ENCODE data around the gene SIVA1.
A peak's percentile ranks its signal among the peaks of the same experiment; 100 is the strongest.

SIVA1 gene, protein sequence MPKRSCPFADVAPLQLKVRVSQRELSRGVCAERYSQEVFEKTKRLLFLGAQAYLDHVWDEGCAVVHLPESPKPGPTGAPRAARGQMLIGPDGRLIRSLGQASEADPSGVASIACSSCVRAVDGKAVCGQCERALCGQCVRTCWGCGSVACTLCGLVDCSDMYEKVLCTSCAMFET

DNA sequence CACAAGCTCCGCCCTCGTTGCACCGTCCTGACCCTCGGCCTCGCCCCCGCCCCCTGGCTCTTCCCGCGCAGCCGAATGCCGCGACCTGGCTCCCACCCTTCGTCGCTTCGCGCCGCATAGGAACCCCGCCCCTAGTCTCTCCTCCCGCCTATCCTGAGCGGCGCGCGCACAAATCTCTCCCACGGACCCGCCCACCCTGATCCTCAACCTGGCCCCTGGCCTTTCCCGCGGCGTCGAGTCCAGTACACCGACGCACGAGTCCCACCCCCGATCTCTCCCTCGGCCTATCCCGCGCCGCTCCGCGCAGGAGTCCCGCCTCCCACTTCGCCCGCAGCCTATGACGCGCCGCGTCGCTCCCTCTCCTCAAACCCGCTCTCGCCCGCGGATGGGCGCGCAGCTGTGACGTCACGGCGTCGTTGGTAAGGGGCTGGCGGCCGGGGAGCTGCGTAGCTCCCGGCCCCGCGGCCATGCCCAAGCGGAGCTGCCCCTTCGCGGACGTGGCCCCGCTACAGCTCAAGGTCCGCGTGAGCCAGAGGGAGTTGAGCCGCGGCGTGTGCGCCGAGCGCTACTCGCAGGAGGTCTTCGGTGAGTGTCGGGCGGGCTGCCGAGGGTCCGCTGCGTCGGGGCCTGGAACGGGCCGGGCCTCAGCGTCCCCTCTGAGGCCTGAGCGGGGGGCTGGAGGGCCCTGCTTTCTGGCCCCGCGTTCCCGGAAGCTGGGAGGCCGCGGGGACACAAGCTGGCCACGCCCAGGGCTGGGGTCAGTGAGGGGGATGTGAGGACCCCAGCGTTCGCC lies at the start of gene SIVA1:
TSS of gene SIVA1 (plus strand) at position 413 of the 793 bp plus-strand sequence. CDS start at position 468, 55 bp downstream.
- peak; percentile 99 for DNase-seq

DNA sequence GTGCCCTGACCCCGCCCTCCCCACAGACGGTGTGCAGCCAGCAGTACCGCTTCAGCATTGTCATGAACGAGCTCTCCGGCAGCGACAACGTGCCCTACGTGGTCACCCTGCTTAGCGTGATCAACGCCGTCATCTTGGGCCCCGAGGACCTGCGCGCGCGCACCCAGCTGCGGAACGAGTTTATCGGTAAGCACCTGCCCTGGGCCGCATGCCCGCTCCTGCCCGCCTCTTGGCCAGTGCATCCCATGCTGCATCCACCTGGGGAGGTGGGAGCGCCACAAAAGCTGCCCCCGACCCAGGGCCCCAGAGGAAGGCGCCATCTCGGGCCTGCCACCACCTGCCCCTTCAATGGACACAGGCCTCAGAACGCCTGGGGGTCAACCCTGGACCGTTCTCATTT lies 49.7 kb upstream of the SIVA1 start:
- DNase-seq, result no peak

DNA sequence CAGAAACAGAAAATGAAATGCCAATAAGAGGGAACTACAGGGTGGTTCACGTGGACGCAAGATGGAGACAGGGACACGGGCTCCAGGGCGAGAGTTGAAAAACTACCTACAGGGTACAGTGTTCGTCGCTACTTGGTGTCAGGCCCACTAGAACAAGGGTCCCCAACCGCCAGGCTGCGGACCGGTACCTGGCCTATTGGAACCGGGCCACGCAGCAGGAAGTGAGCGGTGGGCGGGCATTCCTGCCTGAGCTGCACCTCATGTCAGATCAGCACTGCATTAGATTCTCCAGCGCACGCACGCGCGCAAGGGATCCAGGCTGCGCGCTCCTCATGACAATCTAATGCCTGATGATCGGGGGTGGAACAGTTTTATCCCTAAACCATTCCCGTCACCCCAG lies 48.7 kb upstream of the SIVA1 start:
- DNase-seq, result no peak

DNA sequence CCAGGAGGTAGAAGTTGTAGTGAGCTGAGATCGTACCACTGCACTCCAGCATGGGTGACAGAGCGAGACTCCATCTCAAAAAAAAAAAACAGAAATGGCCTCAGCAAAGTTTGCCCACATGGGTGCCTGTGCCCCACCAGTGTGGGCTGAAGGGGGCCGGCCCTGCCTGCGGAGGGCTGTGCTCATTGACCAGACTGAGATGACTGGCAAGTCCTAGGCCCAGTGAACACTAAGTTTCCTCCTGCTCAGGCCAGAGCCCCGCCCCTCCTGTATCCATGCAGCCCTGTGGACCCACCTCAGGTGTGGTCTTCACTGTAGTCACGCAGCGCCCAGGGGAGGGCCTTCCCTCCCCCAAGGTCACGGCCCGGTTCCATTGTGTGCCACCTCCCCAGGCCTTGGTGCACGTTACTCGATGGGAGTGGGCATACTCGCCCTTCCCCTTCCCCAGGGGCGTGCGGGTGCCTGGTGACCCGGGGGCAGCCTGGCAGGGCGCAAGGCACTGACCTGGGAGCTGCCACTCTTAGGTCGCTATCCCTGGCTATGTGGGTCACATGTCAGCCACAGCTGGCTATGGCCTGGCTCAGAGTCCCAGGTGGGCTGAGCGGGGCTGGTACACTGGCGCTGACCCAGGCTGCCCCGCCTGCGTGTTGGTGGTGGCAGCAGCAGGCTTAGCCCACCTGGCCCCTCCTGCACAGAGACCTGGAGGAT lies 47.5 kb upstream of the SIVA1 start:
- DNase-seq, result no peak

DNA sequence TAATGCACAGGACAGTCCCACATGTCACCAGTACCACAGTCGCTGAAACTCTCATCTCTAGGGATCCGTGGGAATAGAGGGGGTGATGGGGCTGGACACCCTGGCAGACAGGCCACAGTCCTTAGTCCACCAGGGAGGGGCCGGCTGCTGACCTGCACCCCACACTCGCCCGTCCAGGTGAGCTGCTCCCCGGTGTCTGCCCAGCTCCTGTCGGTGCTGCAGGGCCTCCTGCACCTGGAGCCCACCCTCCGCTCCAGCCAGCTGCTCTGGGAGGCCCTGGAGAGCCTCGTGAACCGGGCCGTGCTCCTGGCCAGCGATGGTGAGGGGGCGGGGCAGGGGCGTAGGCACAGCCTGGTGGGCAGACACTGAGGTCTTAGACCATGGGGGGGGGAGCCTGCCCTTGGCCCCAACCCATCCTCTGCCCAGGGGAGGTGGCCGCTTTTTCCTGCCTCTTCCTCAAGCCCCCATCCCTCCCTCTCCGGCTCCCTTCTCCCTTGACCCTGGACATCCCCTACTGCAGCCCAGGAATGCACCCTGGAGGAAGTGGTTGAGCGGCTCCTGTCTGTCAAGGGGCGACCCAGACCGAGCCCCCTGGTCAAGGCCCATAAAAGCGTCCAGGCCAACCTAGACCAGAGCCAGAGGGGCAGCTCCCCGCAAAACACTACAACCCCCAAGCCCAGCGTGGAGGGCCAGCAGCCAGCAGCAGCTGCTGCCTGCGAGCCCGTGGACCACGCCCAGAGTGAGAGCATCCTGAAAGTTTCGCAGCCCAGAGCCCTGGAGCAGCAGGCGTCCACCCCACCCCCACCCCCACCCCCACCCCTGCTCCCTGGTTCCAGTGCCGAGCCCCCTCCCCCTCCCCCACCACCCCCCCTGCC lies 46.0 kb upstream of the SIVA1 start:
- no peak for DNase-seq

DNA sequence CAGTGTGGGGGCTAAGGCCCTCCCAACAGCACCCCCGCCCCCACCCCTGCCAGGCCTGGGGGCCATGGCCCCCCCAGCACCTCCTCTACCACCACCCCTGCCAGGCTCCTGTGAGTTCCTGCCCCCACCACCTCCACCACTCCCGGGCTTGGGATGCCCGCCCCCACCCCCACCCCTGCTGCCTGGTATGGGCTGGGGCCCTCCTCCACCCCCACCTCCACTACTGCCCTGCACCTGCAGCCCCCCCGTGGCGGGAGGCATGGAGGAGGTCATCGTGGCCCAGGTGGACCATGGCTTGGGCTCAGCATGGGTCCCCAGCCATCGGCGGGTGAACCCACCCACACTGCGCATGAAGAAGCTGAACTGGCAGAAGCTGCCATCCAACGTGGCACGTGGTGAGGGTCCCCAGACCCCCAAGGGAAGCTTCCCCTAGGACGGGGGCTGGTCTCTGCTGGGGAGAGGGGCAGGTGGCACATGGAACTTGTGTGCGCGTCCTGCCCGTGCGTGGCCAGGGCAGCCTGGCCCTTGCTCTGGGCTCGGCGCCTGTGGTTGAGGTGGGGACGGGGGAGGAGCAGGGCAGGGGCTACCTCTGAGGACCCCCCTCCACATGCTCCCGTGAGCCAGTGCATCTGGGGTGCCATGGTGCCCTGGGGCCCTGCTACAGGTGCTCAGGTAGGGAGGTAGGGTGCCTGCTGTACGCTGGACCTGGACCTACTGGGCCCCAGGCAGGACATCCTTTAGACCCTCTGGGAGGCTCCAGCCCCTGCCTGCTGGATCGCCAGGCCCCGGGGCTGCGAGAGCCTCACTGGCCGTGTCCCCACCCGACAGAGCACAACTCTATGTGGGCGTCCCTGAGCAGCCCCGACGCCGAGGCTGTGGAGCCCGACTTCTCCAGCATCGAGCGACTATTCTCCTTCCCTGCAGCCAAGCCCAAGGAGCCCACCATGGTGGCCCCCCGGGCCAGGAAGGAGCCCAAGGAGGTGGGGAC lies 45.0 kb upstream of the SIVA1 start:
- DNase-seq, result no peak

DNA sequence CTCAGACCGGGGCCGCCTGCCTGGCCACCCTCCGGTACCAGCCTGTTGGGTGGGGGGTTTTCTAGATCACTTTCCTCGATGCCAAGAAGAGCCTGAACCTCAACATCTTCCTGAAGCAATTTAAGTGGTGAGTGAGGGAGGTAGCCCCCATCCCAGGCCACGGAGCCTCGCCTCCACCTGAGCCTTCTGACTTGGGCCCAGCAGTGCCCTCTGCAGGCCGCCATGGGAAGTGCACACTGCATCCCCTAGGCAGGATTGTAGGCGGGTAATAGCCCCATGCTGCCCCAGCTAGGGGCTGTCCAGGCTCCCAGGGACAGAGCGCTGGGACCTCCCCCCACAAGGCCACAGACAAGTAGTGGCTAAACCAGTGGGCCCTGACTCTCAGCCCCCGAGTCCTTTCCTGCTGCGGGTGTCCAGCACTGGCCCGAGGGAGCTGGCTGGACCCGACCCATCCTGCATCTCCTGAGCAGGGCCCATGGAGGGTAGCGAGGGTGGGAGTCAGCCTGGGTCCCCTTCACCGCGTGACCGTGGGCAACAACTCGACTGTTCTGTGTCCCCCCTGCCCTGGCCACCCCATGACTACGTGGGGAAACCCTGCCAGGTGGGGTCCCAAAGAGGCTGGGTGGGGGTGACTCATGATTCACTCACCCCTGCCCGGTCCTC lies 44.2 kb upstream of the SIVA1 start:
- DNase-seq, result peak; percentile 74

DNA sequence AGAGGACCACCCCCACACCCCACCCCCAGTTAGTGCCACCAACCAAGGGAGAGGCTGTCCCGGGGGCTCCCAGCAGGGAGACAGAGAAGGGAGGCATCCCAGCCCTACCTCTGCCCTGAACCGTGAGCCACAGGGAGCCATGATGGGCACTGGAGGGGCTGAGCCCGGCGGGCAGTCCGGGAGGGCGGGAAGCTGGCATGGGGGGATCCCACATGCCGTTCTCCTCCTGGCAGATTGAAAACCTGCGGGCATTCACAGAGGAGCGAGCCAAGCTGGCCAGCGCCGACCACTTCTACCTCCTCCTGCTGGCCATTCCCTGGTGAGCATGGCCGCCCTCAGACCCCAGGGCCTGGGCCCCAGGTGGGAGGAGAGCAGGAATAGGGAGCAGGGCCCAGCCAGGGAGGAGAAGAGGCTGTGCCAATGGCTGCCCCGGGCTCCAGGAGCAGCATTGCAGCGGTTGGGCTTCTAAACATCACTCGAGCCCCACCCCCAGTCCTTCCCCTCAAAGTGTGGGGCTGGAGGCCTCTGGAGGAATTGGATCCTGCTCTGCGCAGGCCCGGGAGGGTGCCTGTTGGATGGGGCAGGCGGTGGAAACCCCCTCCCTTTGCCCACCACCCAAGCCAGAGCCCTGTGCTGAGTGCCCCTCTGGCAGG lies 43.4 kb upstream of the SIVA1 start:
- DNase-seq, result no peak

DNA sequence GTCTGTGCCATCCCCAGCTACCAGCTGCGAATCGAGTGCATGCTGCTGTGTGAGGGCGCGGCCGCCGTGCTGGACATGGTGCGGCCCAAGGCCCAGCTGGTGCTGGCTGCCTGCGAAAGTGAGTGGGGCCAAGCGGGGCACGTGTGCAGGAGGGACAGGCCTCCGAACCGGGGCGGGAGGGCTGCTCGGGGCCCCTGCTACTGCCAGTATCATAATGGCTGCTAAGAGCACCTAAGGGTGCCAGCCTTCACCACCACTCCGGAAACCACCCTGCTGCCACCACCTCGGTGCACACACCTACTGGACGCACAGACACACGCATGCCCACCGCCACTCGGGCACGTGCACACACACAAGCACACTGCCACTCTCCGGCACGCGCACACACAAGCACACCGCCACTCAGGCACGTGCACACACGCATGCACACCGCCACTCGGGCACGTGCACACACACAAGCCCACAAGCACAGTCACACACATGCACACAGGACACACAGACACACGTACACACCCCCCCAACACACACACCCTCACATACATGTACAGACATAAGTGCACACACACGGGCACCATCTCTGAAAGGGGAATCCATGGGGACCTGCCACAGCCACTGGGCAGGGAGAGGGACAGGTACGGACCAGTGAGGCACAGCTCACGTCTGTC lies 42.7 kb upstream of the SIVA1 start:
- DNase-seq, result no peak

DNA sequence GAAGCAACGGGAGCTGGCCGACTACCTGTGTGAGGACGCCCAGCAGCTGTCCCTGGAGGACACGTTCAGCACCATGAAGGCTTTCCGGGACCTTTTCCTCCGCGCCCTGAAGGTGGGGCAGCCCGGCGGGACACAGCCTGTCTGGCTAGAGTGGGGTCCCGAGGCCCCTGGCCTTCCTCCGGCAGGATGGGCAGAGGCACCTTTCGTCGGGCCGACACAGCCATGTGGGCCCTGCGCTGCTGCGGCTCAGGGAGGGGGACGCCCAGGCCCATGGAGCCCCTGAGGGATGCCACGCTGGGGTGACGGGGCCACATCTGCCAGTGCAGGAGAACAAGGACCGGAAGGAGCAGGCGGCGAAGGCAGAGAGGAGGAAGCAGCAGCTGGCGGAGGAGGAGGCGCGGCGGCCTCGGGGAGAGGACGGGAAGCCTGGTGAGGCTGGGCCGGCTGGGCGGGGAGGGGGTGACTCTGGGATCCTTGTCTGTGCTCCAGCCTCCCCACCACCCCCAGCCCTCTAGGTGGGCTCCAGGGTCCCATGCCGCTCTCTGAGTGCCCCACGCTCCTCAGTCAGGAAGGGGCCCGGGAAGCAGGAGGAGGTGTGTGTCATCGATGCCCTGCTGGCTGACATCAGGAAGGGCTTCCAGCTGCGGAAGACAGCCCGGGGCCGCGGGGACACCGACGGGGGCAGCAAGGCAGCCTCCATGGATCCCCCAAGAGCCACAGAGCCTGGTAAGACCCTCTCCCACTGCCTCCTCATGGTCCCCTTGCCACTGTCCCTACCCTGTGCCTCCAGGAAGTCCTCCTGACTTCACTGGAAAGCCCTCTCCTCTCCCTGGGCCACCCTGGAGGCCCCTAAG lies 39.8 kb upstream of the SIVA1 start:
- DNase-seq, result no peak

DNA sequence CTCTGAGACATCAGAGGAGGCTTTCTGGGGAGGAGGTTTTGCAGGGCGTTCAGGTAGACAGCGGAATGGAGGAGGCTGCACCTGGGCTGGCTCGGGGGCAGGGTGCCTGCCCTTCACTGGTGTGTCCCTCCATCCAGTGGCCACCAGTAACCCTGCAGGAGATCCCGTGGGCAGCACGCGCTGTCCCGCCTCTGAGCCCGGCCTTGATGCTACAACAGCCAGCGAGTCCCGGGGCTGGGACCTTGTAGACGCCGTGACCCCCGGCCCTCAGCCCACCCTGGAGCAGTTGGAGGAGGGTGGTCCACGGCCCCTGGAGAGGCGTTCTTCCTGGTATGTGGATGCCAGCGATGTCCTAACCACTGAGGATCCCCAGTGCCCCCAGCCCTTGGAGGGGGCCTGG lies 38.9 kb upstream of the SIVA1 start:
- no peak for DNase-seq

DNA sequence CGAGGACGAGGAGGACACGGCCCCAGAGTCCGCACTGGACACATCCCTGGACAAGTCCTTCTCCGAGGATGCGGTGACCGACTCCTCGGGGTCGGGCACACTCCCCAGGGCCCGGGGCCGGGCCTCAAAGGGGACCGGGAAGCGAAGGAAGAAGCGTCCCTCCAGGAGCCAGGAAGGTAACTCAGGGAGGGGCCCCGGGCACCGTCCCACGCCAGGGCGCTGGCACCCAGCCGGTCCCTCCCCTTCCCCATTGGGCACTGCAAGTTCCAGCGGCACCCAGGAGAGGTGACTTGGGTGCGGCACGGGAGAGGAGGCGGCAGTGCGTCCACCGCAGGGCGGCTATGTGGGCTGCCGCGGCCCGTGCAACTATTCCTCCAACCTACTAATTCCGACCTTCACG lies 38.3 kb upstream of the SIVA1 start:
- DNase-seq, result no peak

DNA sequence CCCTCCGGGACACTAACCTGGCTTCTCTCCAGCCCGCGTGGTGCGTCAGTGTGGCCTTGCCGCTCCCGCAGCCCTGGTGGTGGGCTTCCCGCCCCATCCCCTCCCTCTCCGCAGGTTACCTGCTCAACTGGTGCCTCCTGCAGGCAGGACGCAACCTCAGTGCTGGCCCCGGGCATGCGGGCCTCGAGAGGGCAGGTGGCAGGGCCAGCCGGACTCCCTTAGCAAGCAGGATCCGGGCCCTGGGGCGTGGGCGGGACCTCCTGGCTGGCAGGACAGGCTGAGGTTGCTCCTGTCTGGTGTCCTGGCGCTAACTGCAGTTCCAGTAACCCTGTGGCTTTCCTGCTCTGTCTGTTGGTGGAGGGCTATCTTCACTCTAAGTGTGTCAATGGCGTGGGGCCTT lies 37.5 kb upstream of the SIVA1 start:
- no peak for DNase-seq

DNA sequence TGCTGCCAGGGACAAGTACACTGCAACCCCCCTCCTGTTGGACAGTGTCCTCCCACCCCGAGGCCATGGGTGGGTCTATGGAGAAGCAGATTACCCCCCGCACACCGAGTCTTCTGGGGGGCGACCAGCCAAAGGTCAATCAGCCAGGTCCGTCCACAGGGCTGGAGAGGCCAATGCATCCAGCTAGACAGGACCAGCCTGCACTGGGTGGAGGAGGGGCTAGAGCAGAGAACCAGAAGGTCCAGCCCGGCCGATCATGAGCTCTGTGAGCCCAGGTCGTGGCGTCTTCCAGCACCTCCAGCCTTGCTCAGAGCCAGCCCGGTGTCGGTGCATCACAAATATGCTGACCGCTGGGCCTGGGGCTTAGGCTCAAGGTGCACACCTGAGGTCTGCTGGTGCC lies 37.1 kb upstream of the SIVA1 start:
- no peak for DNase-seq

DNA sequence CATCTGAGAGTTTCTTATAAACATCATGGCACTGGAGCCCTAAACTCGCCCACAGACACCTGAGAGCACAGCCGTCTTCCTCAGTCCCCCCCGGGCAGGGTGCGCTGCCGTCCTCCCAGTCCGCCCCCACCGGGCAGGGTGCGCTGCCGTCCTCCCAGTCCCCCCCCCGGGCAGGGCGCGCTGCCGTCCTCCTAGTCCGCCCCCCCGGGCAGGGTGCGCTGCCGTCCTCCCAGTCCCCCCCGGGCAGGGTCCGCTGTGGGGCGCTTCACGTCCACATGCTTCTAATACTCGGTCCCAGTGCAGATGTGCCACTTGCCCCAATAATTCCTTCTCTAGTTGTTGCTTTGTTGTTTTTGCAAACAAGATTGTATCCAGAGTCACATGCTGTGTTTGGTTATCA lies 35.8 kb upstream of the SIVA1 start:
- DNase-seq, result no peak

DNA sequence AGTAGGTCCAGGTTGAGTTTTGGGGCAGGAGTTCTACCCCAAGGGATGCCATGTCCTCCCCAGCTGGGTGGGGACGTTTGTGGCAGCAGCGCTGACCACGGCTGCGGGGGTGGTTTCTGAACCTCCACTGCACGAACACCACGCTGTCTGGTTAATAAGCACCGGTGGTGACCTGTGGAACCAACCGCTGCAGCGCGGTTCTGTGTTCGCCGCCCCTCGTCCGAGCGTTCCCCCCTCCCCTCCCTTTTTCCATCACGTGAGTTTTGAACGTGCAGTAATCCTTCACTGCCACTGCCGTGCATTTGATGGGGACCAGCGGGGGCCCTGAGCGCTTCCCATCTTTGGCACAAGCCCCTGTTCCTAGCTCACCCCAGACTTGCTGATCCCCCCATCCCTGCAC lies 35.3 kb upstream of the SIVA1 start:
- no peak for DNase-seq

DNA sequence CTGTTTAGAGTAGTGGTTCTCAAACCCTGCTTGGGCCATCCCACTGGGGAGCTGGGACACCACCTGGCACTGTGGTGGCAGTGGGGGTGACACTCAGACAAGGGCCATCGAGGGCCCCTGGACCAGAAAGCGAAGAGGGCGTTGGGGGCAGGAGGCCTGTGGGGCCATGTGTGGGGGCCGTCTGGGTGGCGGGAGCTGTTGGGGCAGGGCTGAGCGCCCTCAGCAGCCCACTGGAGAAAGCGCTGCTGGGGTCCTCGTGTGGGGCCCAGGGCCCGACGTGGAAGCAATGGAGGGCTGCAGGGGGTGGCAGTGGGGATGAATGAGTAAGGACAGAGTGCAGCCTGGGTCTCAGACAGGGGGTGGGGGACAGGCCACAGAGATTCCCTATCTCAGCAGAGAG lies 34.8 kb upstream of the SIVA1 start:
- no peak for DNase-seq

DNA sequence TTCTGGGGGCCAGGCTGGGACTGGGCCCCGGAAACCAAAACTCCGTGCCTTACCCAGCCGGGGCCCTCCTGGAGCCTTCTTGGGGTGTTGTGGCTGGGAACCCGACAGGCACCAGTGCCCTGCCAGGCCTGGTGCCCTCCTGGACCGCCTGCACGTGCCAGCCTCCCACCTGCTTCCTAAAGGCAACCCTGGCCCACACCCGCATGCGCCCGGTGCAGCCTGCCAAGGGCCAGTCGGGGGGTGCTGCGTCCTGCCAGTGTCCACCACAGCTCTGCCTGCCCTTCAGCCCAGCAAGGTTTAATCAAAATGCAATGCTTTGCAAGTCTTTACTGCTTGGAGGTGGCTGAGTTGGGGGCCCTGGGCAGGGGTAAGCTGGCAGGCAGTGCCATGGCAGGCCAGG lies 34.1 kb upstream of the SIVA1 start:
- DNase-seq, result no peak

DNA sequence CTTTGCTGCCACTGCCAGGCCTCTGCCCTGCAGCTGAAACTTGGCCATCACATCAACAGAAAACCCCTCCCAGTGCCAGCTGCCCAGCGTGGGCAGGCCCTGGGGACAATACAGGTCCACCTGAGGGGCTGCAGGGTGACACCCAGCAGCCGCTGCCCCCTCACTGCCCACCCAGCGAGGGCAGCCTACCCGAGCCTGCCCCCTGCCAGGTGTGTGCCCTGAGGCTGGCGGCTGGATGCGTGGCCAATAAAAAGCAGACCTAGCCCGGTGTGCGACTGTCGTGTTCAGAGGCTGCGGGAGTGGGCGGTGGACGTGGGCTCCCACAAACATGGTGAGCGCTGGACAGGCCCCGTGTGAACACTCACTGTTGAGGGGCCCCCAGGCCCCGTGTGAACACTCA lies 33.6 kb upstream of the SIVA1 start:
- DNase-seq, result no peak
